UCSD-AML1 (cell line): ENCODE results near the gene SCT.

Source experiments
- DNase-seq: peaks from one replicate; lab custom pipeline; 2025; ENCODE audit not compliant: unreplicated experiment; lab: John Stamatoyannopoulos, UW

SCT gene

GRCh38 chr11:611001-611996 lies 15.7 kb downstream of the SCT start:
- no peak for DNase-seq

- DNase-seq: no peak
These were observed 16.7 kb downstream of the SCT start for GRCh38 chr11:610146-610801.

GRCh38 chr11:609341-609811 lies 17.6 kb downstream of the SCT start:
- no peak for DNase-seq

- no peak for DNase-seq
These were observed 18.2 kb downstream of the SCT start for GRCh38 chr11:608791-609251.

GRCh38 chr11:607971-608659 lies 18.9 kb downstream of the SCT start:
- no peak for DNase-seq

GRCh38 chr11:607020-607780 lies 19.8 kb downstream of the SCT start:
- DNase-seq: no peak

- no peak for DNase-seq
These were observed 20.7 kb downstream of the SCT start for GRCh38 chr11:606245-606644.

DNA sequence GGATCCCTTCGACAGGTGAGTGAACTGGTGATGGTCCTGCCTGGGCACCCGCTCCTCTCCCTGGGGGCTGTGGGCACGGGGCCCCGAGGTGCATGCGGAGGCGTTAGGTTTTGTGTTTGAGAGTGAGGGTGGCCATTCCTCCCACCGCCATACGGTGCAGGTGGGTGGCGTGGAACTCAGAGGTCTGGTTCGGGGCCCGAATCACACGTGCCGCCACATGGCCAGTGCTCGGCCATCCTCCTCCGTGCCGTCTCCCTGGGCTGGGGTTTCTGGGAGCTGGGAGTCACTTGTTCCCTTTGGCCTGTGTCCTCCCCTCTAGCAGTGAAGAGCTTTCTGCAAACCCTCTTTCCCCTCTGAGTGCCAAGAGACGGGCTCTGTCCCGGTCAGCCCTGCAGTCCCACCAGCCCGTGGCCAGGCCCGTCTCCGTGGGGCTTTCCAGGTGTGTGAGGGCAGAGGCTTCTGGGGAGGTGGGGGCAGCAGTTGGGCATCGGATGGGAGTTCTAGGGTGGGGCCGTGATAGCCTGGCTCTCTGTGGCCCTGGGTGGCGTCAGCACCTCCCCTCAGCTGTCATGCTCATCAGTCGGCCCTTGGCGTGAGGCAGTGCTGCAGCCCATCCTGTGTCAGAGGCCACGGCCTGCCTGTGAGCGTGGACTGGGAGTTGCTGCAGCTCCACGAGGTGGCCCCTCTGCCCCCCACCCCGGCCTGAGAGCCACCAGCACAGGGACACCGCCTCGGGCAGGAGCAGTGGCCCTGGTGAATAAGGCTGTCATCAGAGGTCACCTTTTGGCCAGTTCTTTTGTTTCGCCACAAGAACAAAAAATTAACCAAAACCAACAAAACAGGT lies 21.5 kb downstream of the SCT start:
- no peak for DNase-seq

GRCh38 chr11:603154-603553 lies 23.8 kb downstream of the SCT start:
- DNase-seq: no peak

- no peak for DNase-seq
These were observed 25.3 kb downstream of the SCT start for GRCh38 chr11:601573-602245.

- DNase-seq: no peak
These were observed 28.8 kb downstream of the SCT start for GRCh38 chr11:598005-598680.

DNA sequence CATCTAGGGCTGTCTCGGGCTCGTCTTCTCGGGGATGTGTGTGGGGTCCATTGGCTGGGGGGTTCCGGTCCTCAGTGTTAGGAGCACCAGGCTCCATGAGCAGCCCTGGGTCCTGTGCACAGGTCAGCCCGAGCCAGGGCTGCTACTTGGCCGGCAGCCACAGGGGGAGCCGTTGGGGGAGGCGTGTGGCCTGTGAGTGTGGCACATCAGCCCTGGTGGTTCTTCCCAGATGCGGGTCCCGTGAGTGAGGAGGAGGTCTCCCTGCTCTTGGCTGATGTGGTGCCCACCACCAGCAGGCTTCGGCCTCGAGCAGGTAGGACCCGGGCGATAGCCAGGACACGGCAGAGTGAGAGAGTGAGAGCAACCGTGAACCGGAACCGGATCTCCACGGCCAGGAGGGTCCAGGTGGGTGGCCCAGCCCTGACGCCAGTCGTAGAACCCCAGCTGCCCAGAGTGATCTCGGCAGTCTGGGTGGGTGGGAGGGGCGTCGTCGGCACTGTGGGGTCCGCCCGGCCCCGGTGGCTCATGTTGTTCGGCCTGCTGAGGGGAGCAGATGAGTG lies 29.7 kb downstream of the SCT start:
- no peak for DNase-seq

- no peak for DNase-seq
These were observed 30.6 kb downstream of the SCT start for GRCh38 chr11:596374-596773.

DNA sequence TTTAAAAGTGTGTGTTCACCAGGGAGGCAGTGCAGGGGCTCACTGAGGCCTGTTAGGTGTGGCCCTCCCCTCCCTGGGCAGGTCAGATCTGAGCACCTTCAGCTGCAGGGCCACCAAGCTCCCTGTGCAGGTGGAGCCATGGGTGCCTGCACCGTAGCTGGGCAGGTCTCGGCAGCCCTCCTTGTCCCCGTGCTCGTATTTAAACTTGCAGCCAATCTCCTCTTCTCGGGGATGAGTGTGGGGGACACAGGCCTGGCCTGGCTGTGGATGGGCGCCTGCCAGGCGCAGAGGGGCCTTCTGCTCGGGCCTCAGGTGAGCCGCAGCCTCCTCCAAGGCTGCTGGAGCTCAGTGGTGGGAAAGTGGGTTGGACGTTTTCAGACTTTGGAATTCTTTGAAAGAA lies 31.6 kb downstream of the SCT start:
- no peak for DNase-seq

DNA sequence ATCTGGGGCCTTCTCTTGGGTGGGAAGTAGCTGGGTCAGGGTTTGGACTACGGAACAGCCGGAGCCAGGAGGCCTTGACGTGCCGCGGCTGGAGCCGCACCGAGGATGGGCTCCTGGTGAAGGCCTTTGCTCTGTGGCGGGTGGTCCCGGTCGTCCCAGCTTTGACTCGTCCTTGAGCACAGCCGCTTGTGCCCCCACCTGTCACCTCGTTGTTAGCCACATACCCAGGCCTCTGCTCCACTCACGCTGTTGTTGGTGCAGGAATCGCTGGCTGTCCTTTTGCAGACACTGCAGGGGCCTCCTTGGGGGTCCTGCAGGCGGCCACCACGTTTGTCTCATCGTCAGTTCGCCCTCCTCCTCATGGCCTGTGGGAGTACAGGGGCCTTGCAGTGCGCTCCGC lies 33.6 kb downstream of the SCT start:
- no peak for DNase-seq

GRCh38 chr11:592918-593317 lies 34.1 kb downstream of the SCT start:
- no peak for DNase-seq

DNA sequence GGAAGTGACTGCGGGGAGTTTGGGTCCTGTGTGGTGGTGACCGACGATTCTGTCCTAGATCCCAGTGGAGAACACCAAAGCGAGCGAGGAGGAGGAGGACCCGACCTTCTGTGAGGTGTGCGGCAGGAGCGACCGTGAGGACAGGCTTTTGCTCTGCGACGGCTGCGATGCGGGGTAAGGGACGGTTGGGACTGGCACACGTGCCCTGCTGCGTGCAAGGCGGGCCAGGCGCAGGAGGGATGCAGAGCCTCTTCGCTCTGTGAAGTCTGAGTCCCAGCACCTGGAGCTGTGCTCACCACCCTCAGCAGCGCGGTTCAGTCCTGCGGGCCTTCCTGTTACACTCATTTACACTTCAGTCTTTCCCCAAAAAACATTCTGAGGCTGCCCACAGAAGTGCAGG lies 34.5 kb downstream of the SCT start:
- DNase-seq: no peak

GRCh38 chr11:590997-591396 lies 36.0 kb downstream of the SCT start:
- DNase-seq: no peak
